Loucy (cell line): ENCODE data around the gene TAGAP.

Source experiments
- H2AFZ ChIP-seq: fragments of 200-600 bp; sonication (generic); 2 replicates; pipeline ENCODE4 v1.6.0; 2016; ENCODE audit warnings: antibody characterized with exemption, mild to moderate bottlenecking, low read length, moderate library complexity
- H3F3A ChIP-seq: fragments of 200-600 bp; 2 replicates; pipeline ENCODE4 v1.6.0; 2016; ENCODE audit warnings: antibody characterized with exemption, low read depth, mild to moderate bottlenecking
- H3K27me3 ChIP-seq: fragments of 200-600 bp; sonication (generic); 2 replicates; pipeline ENCODE4 v1.6.1; 2014; ENCODE audit warnings: low read length, mild to moderate bottlenecking; ENCODE audit not compliant: insufficient read depth, poor library complexity, severe bottlenecking
- H3K36me3 ChIP-seq: fragments of 200-600 bp; sonication (generic); 2 replicates; pipeline ENCODE4 v1.6.1; 2016; ENCODE audit warnings: low read length; ENCODE audit not compliant: insufficient read depth
- H3K4me1 ChIP-seq: fragments of 200-600 bp; sonication (generic); 2 replicates; pipeline ENCODE4 v1.5.1; 2014; ENCODE audit warnings: low read length, mild to moderate bottlenecking; ENCODE audit not compliant: insufficient read depth, poor library complexity, severe bottlenecking
- H3K4me2 ChIP-seq: fragments of 200-600 bp; sonication (generic); 2 replicates; pipeline ENCODE4 v1.6.0; 2014; ENCODE audit warnings: antibody characterized with exemption, low read length, low read depth, mild to moderate bottlenecking; ENCODE audit not compliant: poor library complexity, severe bottlenecking
- H3K4me3 ChIP-seq: fragments of 200-600 bp; sonication (generic); 2 replicates; pipeline ENCODE4 v1.5.1; 2014; ENCODE audit warnings: low read length, mild to moderate bottlenecking, mixed read lengths; ENCODE audit not compliant: poor library complexity, severe bottlenecking
- H3K79me2 ChIP-seq: fragments of 200-600 bp; sonication (generic); 2 replicates; pipeline ENCODE4 v1.6.1; 2014; ENCODE audit warnings: low read length; ENCODE audit not compliant: insufficient read depth
- H3K9ac ChIP-seq: fragments of 200-600 bp; sonication (generic); 2 replicates; pipeline ENCODE4 v1.6.0; 2014; ENCODE audit warnings: mild to moderate bottlenecking, low read depth, low read length, moderate library complexity; ENCODE audit not compliant: poor library complexity, severe bottlenecking
- H3K9me2 ChIP-seq: fragments of 200-600 bp; sonication (generic); replicated peaks from 2 replicates; pipeline ENCODE4 v1.6.1; 2016; ENCODE audit warnings: low read depth, low read length, mixed read lengths
- H3K9me3 ChIP-seq: fragments of 200-600 bp; sonication (generic); 2 replicates; pipeline ENCODE4 v1.6.1; 2014; ENCODE audit warnings: mild to moderate bottlenecking, antibody characterized with exemption, low read length, low read depth; ENCODE audit not compliant: insufficient read depth
- H4K20me1 ChIP-seq: fragments of 200-600 bp; sonication (generic); 2 replicates; pipeline ENCODE4 v1.6.0; 2014; ENCODE audit warnings: antibody characterized with exemption, low read length, mild to moderate bottlenecking; ENCODE audit not compliant: insufficient read depth, poor library complexity, severe bottlenecking
- CTCF ChIP-seq: fragments of 200-600 bp; sonication (generic); conservative IDR thresholded peaks from 2 replicates; pipeline ENCODE4 v1.5.1; 2014; ENCODE audit warnings: mild to moderate bottlenecking, antibody characterized with exemption, low read length
- EZH2phosphoT487 ChIP-seq: fragments of 200-600 bp; IDR thresholded peaks from 2 replicates; pipeline ENCODE4 v1.6.1; 2018; ENCODE audit warnings: antibody characterized with exemption, mild to moderate bottlenecking, moderate library complexity, borderline replicate concordance

TAGAP gene

GRCh38 chr6:159004592-159004991 is 40.2 kb downstream of the TAGAP start:
- Histone ChIP-seq H3K27me3 (no peaks in the 10 kb centered on the region), H2AFZ (no peak overlapping the region), H3K9me3 (no peaks in the 10 kb centered on the region), H3K4me3 (no peak overlapping the region), H3K4me2 (no peak overlapping the region), H4K20me1 (no peaks in the 10 kb centered on the region), H3K4me1 (peaks cover 15% of the 10 kb centered on the region), H3K9ac (no peak overlapping the region), H3K9me2 (no peaks in the 10 kb centered on the region), H3F3A (no peaks in the 10 kb centered on the region), H3K79me2 (no peaks in the 10 kb centered on the region; the same call in 1 of the 2 replicates), H3K36me3 (no peaks in the 10 kb centered on the region)
- TF ChIP-seq EZH2phosphoT487 (no peak), CTCF (no peak)

GRCh38 chr6:159002432-159003155 is 42.2 kb downstream of the TAGAP start:
- Histone ChIP-seq H3K79me2 (no peaks in the 10 kb centered on the region; the same call in 1 of the 2 replicates), H4K20me1 (no peaks in the 10 kb centered on the region), H2AFZ (no peak overlapping the region), H3K4me1 (peaks cover 19% of the 10 kb centered on the region), H3K9me2 (no peaks in the 10 kb centered on the region), H3K4me2 (no peak overlapping the region), H3K9me3 (no peaks in the 10 kb centered on the region), H3K27me3 (no peaks in the 10 kb centered on the region), H3K9ac (no peak overlapping the region), H3K36me3 (no peaks in the 10 kb centered on the region), H3K4me3 (no peak overlapping the region), H3F3A (no peaks in the 10 kb centered on the region)
- TF ChIP-seq EZH2phosphoT487, result no peak
- TF ChIP-seq CTCF, result no peak

GRCh38 chr6:158999666-159000403 is 45.0 kb downstream of the TAGAP start, which contains the start of gene RSPH3:
Gene RSPH3, minus strand, starts transcription at chr6:159000202. Its CDS starts 652 bp downstream, at chr6:158999550.
- Histone ChIP-seq H3K9me3 (no peaks in the 10 kb centered on the region), H3K36me3 (no peaks in the 10 kb centered on the region), H3K4me2 (peak within 1 kb of the TSS; percentile 92), H3K27me3 (no peaks in the 10 kb centered on the region), H3K9me2 (no peaks in the 10 kb centered on the region), H2AFZ (peak within 1 kb of the TSS; percentile 99), H3K4me3 (peak within 1 kb of the TSS; percentile 81), H3K4me1 (peaks cover 19% of the 10 kb centered on the region), H4K20me1 (no peaks in the 10 kb centered on the region), H3F3A (no peaks in the 10 kb centered on the region), H3K79me2 (no peaks in the 10 kb centered on the region; the same call in 1 of the 2 replicates), H3K9ac (peak within 1 kb of the TSS; percentile 80)
- TF ChIP-seq CTCF (peak; percentile 29), EZH2phosphoT487 (no peak)
